Chondrocyte (in vitro differentiated cells): Measurements from ENCODE around the gene CREB5. TPM values are rescaled to one million over a fixed set of nuclear protein-coding genes. Genes with fewer than 3 reads are reported as not detected.

ENCODE experiments used
- DNase-seq: peaks from one replicate; pipeline ENCODE4 v3.0.0; 2021; ENCODE audit warnings: mixed read lengths, low spot score
- H3K27ac Mint-ChIP-seq: one replicate; pipeline ENCODE4 v1.8.0; 2021; ENCODE audit warnings: mild to moderate bottlenecking, moderate library complexity, mixed read lengths; ENCODE audit not compliant: unreplicated experiment
- H3K27me3 Mint-ChIP-seq: 2 replicates; pipeline ENCODE4 v1.8.0; 2021; ENCODE audit warnings: low read depth, mixed read lengths
- H3K36me3 Mint-ChIP-seq: 2 replicates; pipeline ENCODE4 v1.8.0; 2021; ENCODE audit warnings: low read depth, mixed read lengths
- H3K4me1 Mint-ChIP-seq: 2 replicates; pipeline ENCODE4 v1.8.0; 2021; ENCODE audit warnings: low read depth, mild to moderate bottlenecking, mixed read lengths
- H3K4me3 Mint-ChIP-seq: one replicate; pipeline ENCODE4 v1.8.0; 2021; ENCODE audit warnings: mild to moderate bottlenecking, moderate library complexity, mixed read lengths; ENCODE audit not compliant: unreplicated experiment
- H3K9me3 Mint-ChIP-seq: 2 replicates; pipeline ENCODE4 v1.8.0; 2021; ENCODE audit warnings: low read depth, mixed read lengths
- CTCF ChIP-seq: fragments of 200-600 bp; sonication (generic); IDR thresholded peaks from 2 replicates; pipeline ENCODE4 v1.5.0; 2021; ENCODE audit warnings: antibody characterized with exemption, mild to moderate bottlenecking, moderate library complexity
- total RNA-seq: library from RNA; stranded (reverse); gene quantifications from 3 replicates; pipeline ENCODE4 v1.2.1, GENCODE V29; 2021

Gene CREB5
- total RNA-seq, 1 donor from 2014 or later, result 8.2 TPM

DNA sequence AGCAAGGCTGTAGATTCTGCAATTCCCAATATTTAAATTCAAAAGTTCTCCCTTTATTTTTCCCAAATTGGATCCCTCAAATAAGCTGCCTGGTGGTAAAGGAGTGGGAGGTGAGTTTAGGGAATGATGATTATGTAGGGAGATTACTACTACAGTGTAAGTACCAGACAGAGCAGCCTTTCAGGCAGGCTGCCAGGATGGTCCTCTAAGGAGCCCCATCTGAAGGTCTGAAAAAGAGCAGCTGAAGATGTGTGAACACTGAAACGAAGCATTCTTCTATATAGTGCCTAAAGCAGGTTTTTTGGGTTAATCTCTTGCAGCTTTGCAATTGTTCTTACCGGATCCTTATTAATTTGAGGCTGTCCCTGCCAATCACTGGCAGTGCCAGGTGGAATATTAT is 84.7 kb downstream of the CREB5 start:
- TF ChIP-seq CTCF, result no peak
- no peaks in the 10 kb centered on the region for H3K36me3 Mint-ChIP-seq
- H3K27ac Mint-ChIP-seq, result no peak overlapping the region
- H3K4me1 Mint-ChIP-seq, result peaks cover 8% of the 10 kb centered on the region
- no peaks in the 10 kb centered on the region for H3K9me3 Mint-ChIP-seq
- DNase-seq, result no peak
- H3K27me3 Mint-ChIP-seq, result no peaks in the 10 kb centered on the region
- H3K4me3 Mint-ChIP-seq, result no peak overlapping the region

GRCh38 chr7:28498636-28499035 is 86.3 kb downstream of the CREB5 start:
- H3K9me3 Mint-ChIP-seq, result no peaks in the 10 kb centered on the region
- H3K4me3 Mint-ChIP-seq, result no peak overlapping the region
- TF ChIP-seq CTCF, result no peak
- H3K4me1 Mint-ChIP-seq, result peaks cover 6% of the 10 kb centered on the region
- no peaks in the 10 kb centered on the region for H3K36me3 Mint-ChIP-seq
- no peak overlapping the region for H3K27ac Mint-ChIP-seq
- DNase-seq, result no peak
- H3K27me3 Mint-ChIP-seq, result no peaks in the 10 kb centered on the region

DNA sequence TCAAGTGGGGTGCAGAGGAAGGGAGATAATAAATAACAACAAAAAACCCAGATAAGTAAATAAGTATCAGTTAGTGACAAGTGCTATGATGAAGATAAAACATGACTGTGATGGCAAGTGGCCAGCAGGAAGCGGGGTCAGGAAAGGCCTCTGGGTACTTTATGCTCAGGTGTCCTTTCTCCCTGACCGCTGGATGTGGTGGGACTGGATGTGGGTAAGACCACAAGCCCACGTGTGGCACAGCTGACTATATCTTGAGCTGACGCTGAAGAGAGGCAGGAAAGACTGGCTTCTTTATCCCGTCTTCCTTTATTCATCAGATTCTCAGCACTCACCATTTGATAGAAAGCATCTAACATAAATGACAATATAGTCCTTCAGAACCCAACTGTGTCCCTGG is 87.8 kb downstream of the CREB5 start:
- H3K27ac Mint-ChIP-seq, result no peak overlapping the region
- DNase-seq, result no peak
- no peaks in the 10 kb centered on the region for H3K4me1 Mint-ChIP-seq
- H3K27me3 Mint-ChIP-seq, result no peaks in the 10 kb centered on the region
- H3K4me3 Mint-ChIP-seq, result no peak overlapping the region
- no peaks in the 10 kb centered on the region for H3K36me3 Mint-ChIP-seq
- H3K9me3 Mint-ChIP-seq, result no peaks in the 10 kb centered on the region
- TF ChIP-seq CTCF, result no peak

- H3K9me3 Mint-ChIP-seq, result no peaks in the 10 kb centered on the region
- H3K27ac Mint-ChIP-seq, result no peak overlapping the region
- H3K4me3 Mint-ChIP-seq, result no peak overlapping the region
- no peak for DNase-seq
- no peak for TF ChIP-seq CTCF
- H3K27me3 Mint-ChIP-seq, result no peaks in the 10 kb centered on the region
- no peaks in the 10 kb centered on the region for H3K4me1 Mint-ChIP-seq
- H3K36me3 Mint-ChIP-seq, result no peaks in the 10 kb centered on the region
Observed at GRCh38 chr7:28502408-28502807, 90.1 kb downstream of the CREB5 start.

DNA sequence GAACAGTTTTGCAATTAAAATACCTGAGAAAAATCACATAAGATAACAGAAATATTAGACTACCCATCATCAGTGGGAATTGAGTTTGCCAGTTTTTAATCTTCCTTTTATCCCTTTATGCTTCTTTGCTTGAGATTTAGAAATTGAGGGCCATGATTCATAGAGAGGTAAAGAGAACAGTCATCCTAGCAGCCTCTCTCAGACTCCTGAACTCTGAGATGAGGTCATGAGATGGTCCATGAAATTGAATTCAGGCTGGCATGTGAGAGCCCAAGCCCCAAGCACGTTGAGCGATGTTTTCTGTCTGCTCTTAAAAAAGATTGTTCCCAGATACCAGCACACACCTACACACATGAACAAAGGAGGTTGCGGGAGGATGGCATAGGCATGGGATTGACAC is 91.1 kb downstream of the CREB5 start:
- Mint-ChIP-seq H3K4me3 (no peak overlapping the region), H3K9me3 (no peaks in the 10 kb centered on the region), H3K36me3 (no peaks in the 10 kb centered on the region), H3K4me1 (peaks cover 4% of the 10 kb centered on the region), H3K27ac (no peak overlapping the region), H3K27me3 (no peaks in the 10 kb centered on the region)
- no peak for TF ChIP-seq CTCF
- no peak for DNase-seq
